Thymus (tissue), 11 donors: ENCODE results near the gene MERTK. TPM values are rescaled to one million over a fixed set of nuclear protein-coding genes. Genes with fewer than 3 reads are reported as not detected.

Experiments
- DNase-seq, 9 donors: peaks; one replicate each; pipeline ENCODE4 v3.0.0-alpha.2; 2013; ENCODE audit warnings: low spot score in 9 of 9, low read depth in 6 of 9, missing footprints in 1 of 9
- H3K27ac ChIP-seq, 2 donors: one replicate each; pipeline ENCODE4 v1.5.1; 2013; ENCODE audit warnings: control low read depth in 1 of 2, low read depth in 1 of 2, low read length in 1 of 2, mild to moderate bottlenecking in 1 of 2, moderate library complexity in 1 of 2
- H3K27me3 ChIP-seq, 2 donors: one replicate each; pipeline ENCODE4 v1.5.1; 2013; ENCODE audit warnings: low read length in 1 of 2; ENCODE audit not compliant: control insufficient read depth in 2 of 2, insufficient read depth in 1 of 2
- H3K36me3 ChIP-seq, 2 donors: one replicate each; pipeline ENCODE4 v1.5.1; 2013; ENCODE audit warnings: low read length in 1 of 2, mild to moderate bottlenecking in 1 of 2, moderate library complexity in 1 of 2; ENCODE audit not compliant: control insufficient read depth in 2 of 2, insufficient read depth in 2 of 2
- H3K4me1 ChIP-seq, 2 donors: one replicate each; pipeline ENCODE4 v1.5.1; 2013; ENCODE audit warnings: low read length in 2 of 2; ENCODE audit not compliant: control insufficient read depth in 2 of 2, insufficient read depth in 2 of 2
- H3K4me3 ChIP-seq, 2 donors: one replicate each; pipeline ENCODE4 v1.5.1; 2013; ENCODE audit warnings: low read length in 2 of 2, control low read depth in 1 of 2, mild to moderate bottlenecking in 1 of 2
- H3K9me3 ChIP-seq, 2 donors: one replicate each; pipeline ENCODE4 v1.5.1; 2013; ENCODE audit warnings: low read length in 1 of 2, mild to moderate bottlenecking in 1 of 2; ENCODE audit not compliant: control insufficient read depth in 2 of 2, insufficient read depth in 1 of 2
- WGBS: extraction: QIAGEN DNeasy Blood & Tissue Kit; methylation state at CpG from one replicate; pipeline ENCODE4 v1.1.7; 2013; 5-methylcytosine and 5-hydroxymethylcytosine counted together
- polyA plus RNA-seq: library from polyadenylated mRNA; stranded (reverse); fragments of 200-250 nt; gene quantifications from one replicate; pipeline ENCODE4 v1.2.3, GENCODE V29; 2013
- total RNA-seq: library from RNA; stranded (reverse); fragments of 120-200 nt; gene quantifications from one replicate; pipeline ENCODE4 v1.2.4, GENCODE V29; 2013
- donor health status: healthy.

Gene MERTK
- total and polyA plus RNA-seq, 2 donors = 5.7 to 16.5 TPM

- H3K36me3 ChIP-seq = peaks cover 23 to 36% of the 10 kb centered on the region in 2 donors
- no peak for DNase-seq
- no peak overlapping the region for H3K4me3 ChIP-seq
- WGBS = 98% methylated on average over 1 of the region's 1 CpG
- no peak overlapping the region for H3K27ac ChIP-seq
- peaks cover 0 to 1% of the 10 kb centered on the region in 2 donors for H3K9me3 ChIP-seq
- no peaks in the 10 kb centered on the region for H3K4me1 ChIP-seq
- H3K27me3 ChIP-seq = no peaks in the 10 kb centered on the region
Observed at GRCh38 chr2:112077814-112078213, 179.4 kb downstream of the MERTK start.

Other genes starting within 250 kb of the MERTK start
- 34.1 TPM for gene ANAPC1, start 14.4 kb upstream of the MERTK start, total RNA-seq
- gene ANAPC1, start 14.4 kb upstream of the MERTK start, polyA plus RNA-seq = 9.7 TPM
- gene TMEM87B, start 156.7 kb downstream of the MERTK start, total RNA-seq = 13.1 TPM
- gene TMEM87B, start 156.7 kb downstream of the MERTK start, polyA plus RNA-seq = 18.6 TPM
- 6.0 TPM for gene FBLN7, start 239.8 kb downstream of the MERTK start, total RNA-seq
- gene FBLN7, start 239.8 kb downstream of the MERTK start, polyA plus RNA-seq = 4.8 TPM